Measurements from ENCODE around the gene MFSD12.

The MFSD12 gene

GRCh38 chr19:3526507-3527237 lies 30.7 kb downstream of the MFSD12 start:
- DNase-seq (ENCODE audit: low read depth), result no peak
- no peak overlapping the region for H3K4me3 ChIP-seq (ENCODE audit: low read depth, low read length)
- peak; percentile 21 for TF ChIP-seq CTCF (conservative IDR thresholded peaks at IDR 0.05; ENCODE audit: low read depth, low read length)

- TF ChIP-seq CTCF (conservative IDR thresholded peaks at IDR 0.05; ENCODE audit: low read depth, low read length), result no peak
- no peak overlapping the region for H3K4me3 ChIP-seq (ENCODE audit: low read depth, low read length)
Observed at GRCh38 chr19:3524904-3525451, 32.4 kb downstream of the MFSD12 start.

GRCh38 chr19:3524078-3524842 lies 33.1 kb downstream of the MFSD12 start:
- H3K4me3 ChIP-seq (ENCODE audit: low read depth, low read length), result no peak overlapping the region
- DNase-seq (ENCODE audit: low read depth), result no peak
- no peak for TF ChIP-seq CTCF (conservative IDR thresholded peaks at IDR 0.05; ENCODE audit: low read depth, low read length)

More at GRCh38 chr19:3524904-3525451, 32.4 kb downstream of the MFSD12 start:
- DNase-seq (ENCODE audit: low read depth), result no peak

- no peak for DNase-seq (ENCODE audit: low read depth)
- H3K4me3 ChIP-seq (ENCODE audit: low read depth, low read length), result no peak overlapping the region
- no peak for TF ChIP-seq CTCF (conservative IDR thresholded peaks at IDR 0.05; ENCODE audit: low read depth, low read length)
Observed at GRCh38 chr19:3523361-3524077, 33.9 kb downstream of the MFSD12 start.

GRCh38 chr19:3522421-3523360 lies 34.7 kb downstream of the MFSD12 start:
- no peak overlapping the region for H3K4me3 ChIP-seq (ENCODE audit: low read depth, low read length)
- TF ChIP-seq CTCF (conservative IDR thresholded peaks at IDR 0.05; ENCODE audit: low read depth, low read length), result no peak
- no peak for DNase-seq (ENCODE audit: low read depth)

GRCh38 chr19:3521104-3521445 lies 36.3 kb downstream of the MFSD12 start:
- TF ChIP-seq CTCF (conservative IDR thresholded peaks at IDR 0.05; ENCODE audit: low read depth, low read length), result no peak
- no peak overlapping the region for H3K4me3 ChIP-seq (ENCODE audit: low read depth, low read length)
- DNase-seq (ENCODE audit: low read depth), result no peak
